GM21619 (cell line): ENCODE data around the gene TRAK1.

Source experiments
- ATAC-seq: cut with Tn5 transposase; IDR thresholded peaks from one replicate; pipeline ENCODE4 v1.9.1; 2021; ENCODE audit not compliant: unreplicated experiment

Gene TRAK1

DNA sequence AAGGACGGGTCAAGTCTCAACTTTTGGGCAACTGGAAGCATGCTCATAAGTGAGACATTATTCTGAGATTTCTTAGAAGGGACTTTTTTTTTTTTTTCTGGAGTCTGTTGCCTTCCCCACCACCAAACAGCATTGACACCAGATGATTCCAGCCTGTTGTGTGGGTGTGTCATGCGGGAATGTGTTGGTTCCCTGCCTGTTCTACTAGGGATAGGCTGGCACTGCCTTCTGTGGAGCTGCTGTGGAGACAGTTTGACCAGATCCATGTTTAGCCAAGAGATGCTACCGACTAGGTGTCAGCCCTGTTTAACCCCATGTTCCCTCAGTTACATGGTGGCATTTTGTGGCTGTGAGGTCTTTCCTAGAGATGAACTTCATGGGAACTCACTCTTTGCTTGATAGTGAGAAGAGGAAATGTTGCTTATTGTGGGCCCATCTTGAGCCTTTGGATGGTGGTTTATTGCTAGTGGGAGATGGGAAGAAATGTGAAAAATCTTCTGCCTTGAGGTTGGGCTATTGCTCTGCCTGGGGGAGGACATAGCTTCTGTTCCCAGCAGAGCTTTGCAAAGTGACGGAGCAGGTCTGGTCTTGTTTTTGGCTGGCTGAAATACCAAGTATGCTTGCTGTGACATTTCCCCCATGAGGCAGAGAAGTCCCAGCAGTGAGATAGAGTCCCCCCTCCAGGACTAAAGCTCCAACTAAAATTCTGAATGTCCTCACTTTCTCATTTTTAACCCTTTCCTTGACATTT, 31.3 kb downstream of the TRAK1 start:
- ATAC-seq: no peak

DNA sequence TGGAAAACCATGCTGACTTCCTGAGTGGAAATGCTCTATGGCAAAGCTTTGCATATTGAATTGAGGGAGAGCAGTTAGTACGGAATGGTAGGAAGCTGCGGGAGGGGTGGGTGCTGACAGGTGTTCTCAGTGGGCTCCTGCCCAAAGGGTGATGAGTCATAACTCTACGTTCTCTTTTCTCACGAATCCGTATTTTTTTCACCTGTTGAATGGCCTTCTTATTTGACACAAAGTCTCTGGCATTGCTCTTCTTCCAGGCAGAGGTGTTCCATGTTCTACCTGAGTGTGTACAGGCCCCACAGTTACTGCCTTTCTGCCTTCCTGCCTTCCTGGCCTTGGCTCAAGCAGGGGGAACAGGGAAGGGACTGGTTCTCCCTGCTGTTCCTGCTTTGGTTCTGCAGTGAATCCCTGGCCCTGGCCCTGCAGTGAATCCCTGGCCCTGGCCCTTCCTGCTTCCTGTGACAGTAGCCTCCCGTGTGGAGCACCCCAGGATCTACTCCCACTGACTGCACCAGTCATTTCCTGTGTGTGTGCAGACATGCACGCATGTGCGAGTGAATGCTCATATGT, 31.9 kb downstream of the TRAK1 start:
- no peak for ATAC-seq

DNA sequence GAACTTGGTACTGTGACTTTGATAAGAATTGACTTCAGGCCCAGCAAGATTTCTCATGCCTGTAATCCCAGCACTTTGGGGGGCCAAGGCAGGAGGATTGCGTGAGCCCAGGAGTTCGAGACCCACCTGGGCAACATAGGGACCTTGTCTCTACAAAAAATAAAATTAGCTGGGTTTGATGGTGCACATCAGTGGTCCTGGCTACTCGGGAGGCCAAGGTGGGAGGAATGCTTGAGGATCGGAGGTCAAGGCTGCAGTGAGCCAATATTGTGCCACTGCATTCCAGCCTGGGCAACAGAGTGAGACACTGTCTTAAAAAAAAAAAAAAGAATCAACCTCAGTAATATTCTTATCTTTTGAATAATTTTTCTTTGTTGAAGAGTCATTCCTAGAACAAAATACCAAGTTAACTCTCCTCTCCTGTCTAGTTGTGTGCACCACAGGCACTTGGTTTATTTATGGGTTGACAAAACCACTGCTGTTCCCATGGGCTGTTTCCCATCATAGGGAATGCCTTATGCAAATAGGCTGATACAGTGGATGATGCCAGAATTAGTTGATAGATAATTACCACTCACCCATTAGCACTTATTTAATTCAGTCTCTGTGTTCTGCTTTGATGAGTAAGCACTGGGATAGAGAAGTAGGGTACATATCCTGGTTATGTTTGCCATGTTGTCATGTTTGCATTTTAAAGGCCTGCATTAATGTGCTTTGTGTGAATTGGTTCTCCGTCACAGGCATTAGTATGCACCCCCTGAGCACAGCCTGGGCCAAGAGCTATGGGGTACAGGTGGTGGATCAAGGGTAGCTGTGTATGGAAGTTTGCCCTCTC, 32.9 kb downstream of the TRAK1 start:
- no peak for ATAC-seq

DNA sequence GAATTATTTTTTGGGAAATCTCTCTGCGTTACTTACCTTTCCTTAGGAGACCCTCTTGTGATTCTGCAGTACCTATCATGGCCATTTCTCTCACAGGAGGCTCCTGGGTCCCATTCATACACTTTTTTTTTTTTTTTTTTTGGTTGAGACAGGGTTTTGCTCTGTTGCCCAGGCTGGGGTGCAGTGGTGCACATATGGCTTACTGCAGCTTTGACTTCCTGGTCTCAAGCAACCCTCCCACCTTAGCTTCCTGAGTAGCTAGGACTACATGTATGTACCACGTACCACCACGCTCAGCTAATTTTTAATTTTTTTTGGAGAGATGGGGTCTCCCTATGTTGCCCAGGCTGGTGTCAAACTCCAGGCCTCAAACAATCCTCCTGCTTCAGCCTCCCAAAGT, 36.1 kb downstream of the TRAK1 start:
- no peak for ATAC-seq

DNA sequence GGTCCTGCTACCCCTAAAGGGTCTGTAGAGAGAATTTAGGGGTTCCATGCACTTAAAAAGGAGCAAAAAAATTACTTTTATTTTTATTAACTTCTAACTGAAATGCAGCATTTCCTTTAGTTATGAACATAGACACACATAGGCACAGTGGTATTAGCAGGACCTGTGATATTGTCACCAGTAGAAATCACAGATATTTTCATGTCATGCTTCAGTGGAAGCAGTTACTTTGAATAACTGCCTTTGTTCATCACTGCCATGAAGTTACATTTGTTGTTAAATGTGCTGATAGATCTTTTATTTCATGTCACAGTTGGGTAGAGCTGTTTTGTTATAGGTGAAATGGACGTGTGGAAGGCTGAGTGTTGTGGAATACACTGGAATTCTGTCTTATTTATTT, 37.4 kb downstream of the TRAK1 start:
- no peak for ATAC-seq

DNA sequence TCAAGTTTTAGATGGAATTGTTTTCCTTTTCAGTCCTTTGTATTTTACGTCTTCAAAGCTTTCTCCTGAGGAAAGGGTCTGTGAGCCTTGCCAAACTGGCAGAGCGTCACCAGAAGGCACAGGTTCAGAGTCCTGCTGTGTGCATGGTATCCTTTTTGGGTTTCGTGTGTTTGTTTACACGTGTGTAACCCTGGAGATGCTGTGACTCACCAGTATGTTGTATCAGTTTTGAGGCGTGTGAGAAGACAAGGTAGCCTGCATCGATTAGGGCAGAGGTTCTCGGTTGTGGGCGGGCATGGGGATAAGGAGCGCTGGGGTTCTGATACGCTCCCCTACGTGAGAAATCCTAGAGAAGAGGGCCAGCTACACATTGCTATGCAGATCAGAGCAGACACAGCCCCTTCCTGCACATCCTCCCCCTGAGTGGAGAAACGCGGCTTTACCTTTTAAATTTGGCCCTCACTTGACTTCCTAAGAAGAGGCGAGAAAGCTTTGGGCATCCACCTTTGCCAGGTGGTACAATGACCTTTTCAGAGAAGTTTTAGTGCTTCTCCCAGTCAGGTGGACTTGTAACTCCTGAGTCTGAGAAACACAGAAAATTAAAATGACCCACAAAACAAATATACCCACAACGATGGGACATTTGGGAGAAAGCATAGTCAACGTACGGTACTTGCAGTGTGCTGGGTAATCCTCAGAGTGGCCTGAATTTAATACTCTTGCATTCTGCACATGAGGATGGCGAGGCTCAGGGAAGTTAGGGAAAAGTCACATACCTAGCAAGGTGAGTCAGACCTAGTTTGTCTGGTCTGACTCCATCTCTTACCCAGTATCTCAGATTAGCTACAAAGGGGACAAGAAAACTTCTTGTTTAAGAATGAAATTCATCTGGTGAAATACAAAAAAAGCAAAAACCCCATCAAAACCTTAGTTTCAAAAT, 38.1 kb downstream of the TRAK1 start:
- peak; percentile 51 for ATAC-seq

DNA sequence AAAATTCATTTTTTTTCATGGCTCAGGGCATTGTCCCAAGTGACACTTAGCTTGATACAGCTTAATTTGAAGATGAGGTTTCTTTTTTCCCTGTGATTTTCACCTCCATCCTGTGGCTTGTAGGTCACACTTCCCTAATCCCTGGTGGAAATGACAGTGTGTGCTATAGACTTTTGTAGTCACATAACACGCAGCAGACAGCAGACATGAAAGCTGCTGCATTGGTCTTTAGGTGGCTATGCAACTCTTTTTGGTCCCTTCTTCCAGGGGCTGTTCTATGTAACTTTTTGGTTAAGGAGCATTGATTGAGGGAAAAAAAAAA, 38.8 kb downstream of the TRAK1 start:
- no peak for ATAC-seq

DNA sequence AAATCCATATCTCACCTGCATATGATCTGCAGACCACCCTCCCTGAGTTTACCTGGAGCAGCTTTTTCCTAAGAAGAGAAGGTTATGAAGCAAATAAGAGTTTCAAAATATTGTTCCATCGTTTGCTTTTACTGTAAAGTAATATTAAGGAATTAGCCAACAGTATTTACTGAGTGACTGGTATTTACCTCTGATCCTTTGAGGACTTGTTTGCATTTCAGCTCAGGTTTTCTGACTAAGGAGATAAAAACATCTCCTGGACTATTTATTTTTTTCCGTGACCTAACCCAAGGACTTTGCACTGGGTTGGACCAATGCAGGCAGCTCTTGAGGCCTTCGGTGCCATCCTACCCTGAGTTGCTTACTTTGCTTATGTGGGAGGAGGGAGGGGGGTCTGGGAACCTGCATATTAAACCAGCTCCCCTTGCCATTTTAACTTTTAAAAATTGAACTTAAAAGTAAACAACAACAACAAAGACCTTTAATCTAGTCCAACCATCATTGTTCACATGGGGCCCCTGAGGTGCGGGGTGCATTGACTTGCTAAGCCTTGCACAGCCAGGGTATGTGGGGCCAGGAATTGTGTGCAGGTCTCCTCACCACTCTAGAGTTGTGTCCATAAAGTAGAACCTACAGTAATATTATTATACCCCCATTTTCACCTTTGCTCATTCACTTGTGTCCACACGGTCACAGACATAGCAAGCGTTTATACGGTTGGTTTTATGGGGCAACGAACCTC, 39.3 kb downstream of the TRAK1 start:
- no peak for ATAC-seq

DNA sequence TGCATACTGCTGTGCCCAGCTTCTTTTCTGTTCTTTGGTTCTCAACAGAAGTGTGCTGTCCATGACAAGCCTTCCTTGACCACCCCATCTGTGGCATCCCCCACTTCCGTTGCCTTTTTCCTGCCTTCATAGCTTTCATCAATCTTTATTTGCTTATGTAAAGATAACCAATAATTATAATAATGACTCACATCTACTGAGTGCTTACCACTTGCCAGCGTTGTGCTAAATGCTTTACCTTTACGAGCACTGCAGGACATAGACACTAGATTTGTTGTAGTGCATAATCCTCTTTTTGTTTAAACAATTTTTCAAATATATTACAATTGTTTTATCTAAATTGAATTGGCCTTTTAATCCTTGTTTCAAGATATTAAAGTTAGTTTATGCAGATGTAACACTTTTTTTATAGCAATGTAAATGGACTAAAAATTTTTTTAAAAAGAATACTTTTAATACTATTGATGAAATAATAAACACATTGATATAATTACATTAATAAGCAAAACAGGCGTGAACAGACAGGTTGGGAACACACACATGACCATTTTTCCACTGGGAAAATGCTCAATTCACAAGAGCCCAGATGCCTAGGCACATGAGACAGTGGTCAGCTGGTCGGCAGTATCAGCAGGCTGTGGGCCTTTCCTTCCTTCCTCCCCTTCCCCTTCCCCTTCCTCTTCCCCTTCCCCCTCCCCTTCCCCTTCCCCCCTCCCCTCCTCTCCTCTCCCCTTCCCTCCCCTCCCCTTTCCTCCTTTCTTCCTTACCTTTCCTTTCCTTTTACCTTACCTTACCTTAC, 42.5 kb downstream of the TRAK1 start:
- ATAC-seq: no peak

DNA sequence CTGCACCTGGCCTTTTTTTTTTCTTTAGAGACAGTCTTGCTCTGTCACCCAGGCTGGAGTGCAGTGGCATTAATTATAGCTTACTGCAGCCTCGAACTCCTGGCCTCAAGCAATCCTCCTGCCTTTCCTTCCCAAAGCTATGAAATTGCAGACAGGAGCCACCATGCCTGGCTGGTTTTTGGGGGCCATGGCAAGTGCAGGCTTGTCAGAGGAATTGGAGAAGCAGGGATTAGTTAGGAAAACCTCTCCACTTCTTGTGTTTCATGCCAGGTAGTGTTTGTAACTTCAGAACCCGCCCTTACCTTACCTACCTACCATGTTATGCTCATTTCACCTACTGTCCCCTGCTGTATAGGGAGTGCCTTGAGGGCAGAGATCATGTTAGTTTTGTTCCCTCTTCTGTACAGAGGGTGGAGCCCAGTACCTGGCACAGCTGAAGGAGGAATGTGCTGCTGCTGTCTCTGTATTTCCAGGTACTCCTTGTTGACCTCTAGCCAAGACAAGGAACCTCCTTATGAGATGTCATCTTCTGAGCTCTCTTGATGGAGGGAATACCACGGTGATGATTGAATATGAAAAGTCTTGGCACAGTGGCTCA, 43.8 kb downstream of the TRAK1 start:
- no peak for ATAC-seq

DNA sequence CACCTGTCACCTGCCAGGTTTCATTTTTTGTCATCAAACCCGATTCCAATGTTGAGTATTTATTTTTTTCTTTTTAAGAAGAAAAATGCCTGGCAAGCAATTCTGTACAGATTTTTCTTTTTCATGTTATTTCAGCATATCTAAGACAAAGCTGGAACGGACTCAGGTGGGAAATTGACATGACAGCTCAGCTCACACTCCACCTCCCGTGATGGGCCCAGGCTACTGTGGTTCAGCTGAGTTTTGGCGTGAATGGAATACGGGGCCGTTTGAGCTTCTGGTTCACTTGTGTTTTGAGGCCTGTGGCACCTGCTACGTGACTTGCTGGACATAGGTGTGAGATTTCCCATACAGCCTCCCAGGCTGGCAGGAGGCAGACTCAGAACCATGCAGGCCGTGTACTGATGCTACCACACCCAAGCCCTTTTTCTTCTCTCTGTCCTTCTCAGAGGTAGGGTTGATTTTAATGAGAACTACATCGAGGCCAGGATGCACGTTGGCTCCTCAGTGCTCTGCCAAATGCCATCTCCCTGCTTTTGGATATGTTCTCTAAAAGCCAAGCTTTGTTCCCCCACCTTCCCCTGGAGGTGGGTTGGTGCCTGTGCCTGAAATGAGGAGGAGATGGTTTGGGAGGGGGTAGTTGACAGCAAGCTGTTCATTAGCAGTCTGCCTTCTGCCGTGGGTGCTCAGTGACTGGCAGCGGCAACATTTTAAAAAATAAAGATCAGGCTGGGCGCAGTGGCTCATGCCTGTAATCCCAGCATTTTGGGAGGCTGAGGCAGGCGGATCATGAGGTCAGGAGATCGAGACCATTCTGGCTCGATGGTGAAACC, 48.7 kb downstream of the TRAK1 start:
- no peak for ATAC-seq

DNA sequence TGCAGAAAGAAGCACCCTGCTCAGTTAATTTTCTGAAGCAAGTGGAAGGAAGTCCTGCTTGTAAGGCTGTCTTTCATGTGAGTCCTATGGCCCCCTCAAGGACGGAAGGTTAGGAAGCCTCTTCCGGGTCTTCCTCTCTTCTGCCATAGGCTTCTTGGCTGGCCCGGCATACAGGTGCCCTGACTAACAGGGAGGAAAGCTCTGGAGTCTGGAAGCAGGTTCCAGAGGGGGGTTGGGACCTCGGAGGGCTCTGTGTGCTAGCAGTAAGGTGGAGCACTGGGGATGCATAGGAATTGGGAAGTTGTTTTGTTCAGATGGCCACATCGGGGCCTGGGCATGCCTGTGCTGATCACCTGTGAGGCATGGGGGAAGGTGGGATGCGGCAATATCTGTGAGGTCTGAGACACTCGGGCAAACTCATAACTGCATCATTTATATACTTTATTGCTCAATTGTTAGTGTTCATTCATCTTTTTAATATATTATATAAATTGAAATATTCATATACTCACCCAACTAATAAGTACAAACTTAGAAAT, 49.6 kb downstream of the TRAK1 start:
- ATAC-seq: no peak

DNA sequence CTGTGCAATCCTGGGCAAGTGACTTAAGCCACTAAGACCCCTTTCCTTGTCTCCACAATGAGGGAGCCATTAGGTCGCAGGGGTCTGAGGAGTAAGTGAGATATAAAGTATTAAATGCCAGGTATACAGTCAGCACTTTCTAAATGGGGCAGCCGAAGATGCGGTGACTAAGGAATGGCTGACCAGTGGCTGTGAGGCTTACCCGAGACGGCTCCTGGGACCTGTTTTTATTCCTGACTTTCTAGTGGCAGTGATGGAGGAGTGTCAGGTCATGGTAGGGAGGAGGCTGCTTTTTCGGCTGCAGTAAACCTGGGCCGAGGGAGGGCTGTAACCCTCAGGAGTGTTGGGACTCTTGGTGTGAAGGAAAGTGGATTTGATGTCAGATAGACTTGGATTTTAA, 52.3 kb downstream of the TRAK1 start:
- ATAC-seq: no peak

DNA sequence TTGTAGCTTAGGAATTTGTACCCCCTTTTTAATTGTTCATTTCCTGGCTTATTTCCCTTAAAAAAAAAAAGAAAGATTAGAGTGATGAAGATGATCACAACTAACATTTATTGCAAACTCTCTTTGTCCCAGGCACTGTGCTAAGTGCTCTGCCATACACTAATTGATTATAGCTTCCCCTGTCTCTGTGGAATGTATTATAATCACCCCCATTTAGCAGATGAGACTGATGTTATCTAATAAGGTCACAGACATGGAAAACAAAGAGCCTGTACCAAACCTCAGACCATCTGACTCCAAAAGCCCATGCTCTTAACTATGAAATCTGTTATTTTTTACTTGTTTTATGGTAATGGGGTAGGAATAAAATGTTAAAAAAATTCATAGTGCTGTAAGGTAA, 53.1 kb downstream of the TRAK1 start:
- no peak for ATAC-seq

DNA sequence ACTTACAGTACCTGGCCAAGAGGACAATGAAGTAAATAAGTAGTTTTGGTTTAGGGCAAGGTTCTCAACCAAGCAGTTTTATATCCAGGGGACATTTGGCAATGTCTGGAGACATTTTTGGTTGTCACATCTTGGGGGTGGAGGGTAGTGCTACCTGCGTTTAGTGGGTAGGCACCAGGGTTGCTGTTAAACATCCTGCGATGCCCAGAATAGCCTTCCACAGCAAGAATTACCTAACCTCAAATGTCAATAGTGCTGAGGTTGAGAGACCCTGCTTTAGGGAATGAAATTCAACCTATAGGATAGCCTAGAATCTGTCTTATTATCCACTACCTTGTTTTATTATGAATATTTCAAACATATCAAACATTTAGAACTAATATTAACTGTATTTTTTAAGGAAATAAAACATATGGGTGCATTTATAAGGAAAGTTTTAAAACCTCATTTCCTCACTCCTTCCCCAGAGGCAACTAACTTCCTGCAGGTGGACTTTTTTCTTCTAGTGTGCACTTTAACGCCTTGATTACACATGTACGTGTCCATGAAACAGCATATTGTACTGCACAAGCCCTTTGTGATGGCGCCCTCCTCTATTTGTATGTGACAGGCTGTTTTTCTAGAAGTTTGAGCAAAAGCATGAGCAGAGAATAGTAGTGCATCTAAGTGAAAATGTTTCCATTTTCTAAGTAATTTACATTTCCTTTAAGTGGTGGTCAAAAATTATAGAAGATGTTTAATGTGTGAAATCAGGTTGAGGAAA, 57.1 kb downstream of the TRAK1 start:
- ATAC-seq: no peak

DNA sequence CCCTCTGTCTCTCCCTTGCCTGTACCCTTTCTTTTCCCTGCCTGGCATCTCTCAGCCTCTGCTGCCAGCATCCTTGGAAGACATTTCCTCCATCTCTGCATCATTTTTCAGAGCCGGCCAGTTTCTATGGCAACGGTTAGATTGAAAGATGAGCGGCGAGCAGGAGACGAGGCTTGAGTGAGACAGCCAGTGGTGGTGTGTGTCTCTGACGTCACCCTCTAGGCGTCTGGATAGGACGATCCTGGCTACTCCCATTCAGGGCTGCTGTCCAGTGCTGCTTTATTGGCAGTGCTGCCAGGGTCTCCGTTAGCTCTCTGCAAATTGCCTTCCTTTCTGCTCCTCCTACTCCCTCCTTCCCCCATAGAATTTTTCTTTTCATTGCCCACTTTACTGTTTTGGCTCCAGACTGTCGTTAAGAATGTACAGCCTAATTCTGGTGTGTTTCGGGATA, 57.9 kb downstream of the TRAK1 start:
- ATAC-seq: no peak

DNA sequence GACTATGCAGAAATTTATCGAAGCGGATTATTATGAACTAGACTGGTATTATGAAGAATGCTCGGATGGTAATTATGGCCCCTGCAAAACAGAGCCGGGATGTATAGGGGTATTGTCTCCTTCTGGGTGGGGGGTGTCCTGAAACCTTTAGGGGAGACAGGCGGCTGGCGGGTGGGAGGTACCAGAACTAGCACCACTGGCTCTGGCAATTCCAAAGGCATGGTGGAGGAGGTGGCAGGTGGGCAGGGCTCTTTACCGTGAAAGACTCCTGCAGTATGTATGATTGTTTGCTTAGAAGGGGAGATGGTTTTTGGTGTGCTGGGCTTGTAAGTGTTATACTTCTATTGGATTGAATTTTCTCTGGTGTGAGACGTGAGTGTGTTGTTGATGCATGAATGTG, 58.4 kb downstream of the TRAK1 start:
- no peak for ATAC-seq
